Kidney (tissue), 14 donors: Measurements from ENCODE around the gene SLC12A3. TPM values are rescaled to one million over a fixed set of nuclear protein-coding genes. Genes with fewer than 3 reads are reported as not detected.

ENCODE experiments used
- DNase-seq, 5 donors: peaks; one replicate each; pipeline ENCODE4 v3.0.0-alpha.2; 2013 to 2020
- FAIRE-seq: peaks from 2 replicates; lab custom pipeline; 2012; peaks lifted over from hg19 to GRCh38; lab: Jason Lieb, UNC
- H3K27ac ChIP-seq, 2 donors: one replicate each; pipeline ENCODE4 v1.7.0; 2013; ENCODE audit warnings: low read depth in 2 of 2, low read length in 2 of 2, inconsistent platforms in 1 of 2
- H3K27me3 ChIP-seq: one replicate; pipeline ENCODE4 v1.7.1; 2013; ENCODE audit warnings: low read length, inconsistent platforms; ENCODE audit not compliant: control insufficient read depth, insufficient read depth
- H3K36me3 ChIP-seq, 3 donors: one replicate each; pipeline versions ENCODE4 v1.7.0 to v1.7.1; 2013; ENCODE audit warnings: low read length in 3 of 3, control low read depth in 1 of 3, inconsistent platforms in 1 of 3; ENCODE audit not compliant: insufficient read depth in 3 of 3, control insufficient read depth in 2 of 3
- H3K4me1 ChIP-seq, 3 donors: one replicate each; pipeline versions ENCODE4 v1.7.0 to v1.7.1; 2013; ENCODE audit warnings: low read length in 3 of 3, inconsistent platforms in 1 of 3, low read depth in 1 of 3; ENCODE audit not compliant: control insufficient read depth in 2 of 3, insufficient read depth in 2 of 3
- H3K4me3 ChIP-seq, 3 donors: one replicate each; pipeline versions ENCODE4 v1.7.0 to v1.8.1; 2013; ENCODE audit warnings: low read length in 3 of 3, control low read depth in 1 of 3, inconsistent platforms in 1 of 3
- H3K9ac ChIP-seq, 3 donors: one replicate each; pipeline versions ENCODE4 v1.7.0 to v1.7.1; 2013; ENCODE audit warnings: low read length in 3 of 3, control low read depth in 1 of 3, inconsistent platforms in 1 of 3
- H3K9me3 ChIP-seq, 3 donors: one replicate each; pipeline versions ENCODE4 v1.7.0 to v1.7.1; 2013; ENCODE audit warnings: low read length in 3 of 3, control low read depth in 1 of 3, inconsistent platforms in 1 of 3; ENCODE audit not compliant: control insufficient read depth in 2 of 3, insufficient read depth in 1 of 3
- CTCF ChIP-seq: IDR thresholded peaks from 3 replicates; pipeline ENCODE4 v1.5.1; 2012; ENCODE audit warnings: mild to moderate bottlenecking, moderate library complexity, borderline replicate concordance; ENCODE audit not compliant: insufficient read depth; ENCODE audit errors: extremely low read depth
- intact Hi-C: fragments of 100-400 bp; cut with DNase I; formaldehyde crosslinking; loops from one replicate; pipeline ENCODE4 v1.11.1; 2022
- polyA plus RNA-seq: library from polyadenylated mRNA; stranded (reverse); fragments of 350-450 nt; fragmentation: Illumina TruSeq; extraction: RNeasy Lipid Tissue Mini Kit (QIAGEN cat#74804); gene quantifications from one replicate; pipeline ENCODE4 v1.2.3, GENCODE V29; 2014; ENCODE audit warnings: low read depth, low replicate concordance; ENCODE audit not compliant: insufficient read depth
- total RNA-seq: library from RNA; stranded (reverse); fragmentation: NEBNext Ultra II Directional; extraction: Animal tissue kit (Norgen Biotek cat#: 25700); gene quantifications from one replicate; pipeline ENCODE4 v1.2.1, GENCODE V29; 2021
- donor health status: control.
- donor health status: control.
- donor health status: control.
- donor health status: control.
- donor health status: control.
- donor health status: DM: yes; HTN: yes; CAD: no.
- donor health status: Normal renal cell carcinoma (clear cell type).

SLC12A3 gene
- total and polyA plus RNA-seq, 2 donors from 2014 or later, result 5.4 to 277 TPM

GRCh38 chr16:56956756-56957155 is 91.7 kb downstream of the SLC12A3 start:
- H3K9ac ChIP-seq, result no peak overlapping the region
- no peak overlapping the region for H3K27ac ChIP-seq
- intact Hi-C loops, result no loop called here
- DNase-seq (no peak), FAIRE-seq (no peak)
- TF ChIP-seq CTCF, result no peak
- no peaks in the 10 kb centered on the region for H3K9me3 ChIP-seq
- no peak overlapping the region for H3K4me3 ChIP-seq
- peaks cover 0 to under 1% (median 0%) of the 10 kb centered on the region in 3 donors for H3K4me1 ChIP-seq
- no peaks in the 10 kb centered on the region for H3K27me3 ChIP-seq
- no peaks in the 10 kb centered on the region for H3K36me3 ChIP-seq

GRCh38 chr16:56960681-56961281 is 95.8 kb downstream of the SLC12A3 start:
- FAIRE-seq (no peak), DNase-seq (peak in 1 of 5 donors; percentile 66)
- Histone ChIP-seq H3K4me3 (no peak overlapping the region), H3K4me1 (peaks cover 0 to 14% (median 7%) of the 10 kb centered on the region in 3 donors), H3K27ac (no peak overlapping the region), H3K9ac (no peak overlapping the region), H3K27me3 (no peaks in the 10 kb centered on the region), H3K36me3 (no peaks in the 10 kb centered on the region), H3K9me3 (no peaks in the 10 kb centered on the region)
- intact Hi-C loops, result no loop called here
- no peak for TF ChIP-seq CTCF

GRCh38 chr16:56961386-56961785 is 96.4 kb downstream of the SLC12A3 start:
- no peaks in the 10 kb centered on the region for H3K36me3 ChIP-seq
- TF ChIP-seq CTCF, result no peak
- DNase-seq, result peak in 1 of 5 donors; percentile 50
- H3K9me3 ChIP-seq, result no peaks in the 10 kb centered on the region
- peaks cover 0 to 14% (median 7%) of the 10 kb centered on the region in 3 donors for H3K4me1 ChIP-seq
- H3K4me3 ChIP-seq, result no peak overlapping the region
- no peaks in the 10 kb centered on the region for H3K27me3 ChIP-seq
- H3K9ac ChIP-seq, result no peak overlapping the region
- no peak for FAIRE-seq
- peak overlapping the region in 1 of 2 donors; percentile 57 for H3K27ac ChIP-seq
- intact Hi-C loops, result no loop called here
